Measurements from ENCODE around the gene THBS2. TPM values are rescaled to one million over a fixed set of nuclear protein-coding genes. Genes with fewer than 3 reads are reported as not detected.

The THBS2 gene
- polyA plus RNA-seq, 1 experiment, result 857 TPM

DNA sequence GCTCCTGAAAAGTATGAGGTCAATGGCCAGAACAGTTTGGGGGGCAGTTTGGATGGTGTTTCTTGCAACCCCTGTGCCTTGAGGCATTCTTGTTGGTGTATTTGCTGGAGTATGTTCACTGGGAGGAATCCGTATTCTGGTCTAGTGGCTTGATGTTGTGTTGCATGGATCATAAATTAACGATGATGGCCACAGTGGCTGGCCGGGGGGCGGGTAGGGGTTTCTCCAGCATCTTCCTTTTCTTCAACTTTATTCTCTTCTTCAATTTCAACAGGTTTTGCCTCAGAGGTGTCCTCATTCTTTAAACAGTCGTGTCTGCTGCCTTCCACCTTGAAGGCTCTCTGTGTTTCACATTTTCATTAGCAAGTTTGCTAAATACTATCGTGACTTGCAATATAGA lies 43.0 kb upstream of the THBS2 start:
- H3K27me3 ChIP-seq (ENCODE audit: control insufficient read depth, insufficient read depth, low read length), result no peaks in the 10 kb centered on the region
- ChIA-PET CTCF (interaction anchor here (0.6 kb wide), 1 partner anchor 132 kb away, joined by 3 read pairs; no protein-coding TSS in a partner anchor), POLR2A (no interaction called here)
- TF ChIP-seq, protein P1, sequence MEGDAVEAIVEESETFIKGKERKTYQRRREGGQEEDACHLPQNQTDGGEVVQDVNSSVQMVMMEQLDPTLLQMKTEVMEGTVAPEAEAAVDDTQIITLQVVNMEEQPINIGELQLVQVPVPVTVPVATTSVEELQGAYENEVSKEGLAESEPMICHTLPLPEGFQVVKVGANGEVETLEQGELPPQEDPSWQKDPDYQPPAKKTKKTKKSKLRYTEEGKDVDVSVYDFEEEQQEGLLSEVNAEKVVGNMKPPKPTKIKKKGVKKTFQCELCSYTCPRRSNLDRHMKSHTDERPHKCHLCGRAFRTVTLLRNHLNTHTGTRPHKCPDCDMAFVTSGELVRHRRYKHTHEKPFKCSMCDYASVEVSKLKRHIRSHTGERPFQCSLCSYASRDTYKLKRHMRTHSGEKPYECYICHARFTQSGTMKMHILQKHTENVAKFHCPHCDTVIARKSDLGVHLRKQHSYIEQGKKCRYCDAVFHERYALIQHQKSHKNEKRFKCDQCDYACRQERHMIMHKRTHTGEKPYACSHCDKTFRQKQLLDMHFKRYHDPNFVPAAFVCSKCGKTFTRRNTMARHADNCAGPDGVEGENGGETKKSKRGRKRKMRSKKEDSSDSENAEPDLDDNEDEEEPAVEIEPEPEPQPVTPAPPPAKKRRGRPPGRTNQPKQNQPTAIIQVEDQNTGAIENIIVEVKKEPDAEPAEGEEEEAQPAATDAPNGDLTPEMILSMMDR (IDR thresholded peaks at IDR 0.05; ENCODE audit: insufficient read depth, low read depth, low read length), result no peak
- H3K36me3 ChIP-seq (ENCODE audit: control insufficient read depth, insufficient read depth, low read length), result no peaks in the 10 kb centered on the region
- DNase-seq (ENCODE audit: low read depth), result no peak
- H3K4me3 ChIP-seq (ENCODE audit: low read depth, low read length), result no peak overlapping the region

DNA sequence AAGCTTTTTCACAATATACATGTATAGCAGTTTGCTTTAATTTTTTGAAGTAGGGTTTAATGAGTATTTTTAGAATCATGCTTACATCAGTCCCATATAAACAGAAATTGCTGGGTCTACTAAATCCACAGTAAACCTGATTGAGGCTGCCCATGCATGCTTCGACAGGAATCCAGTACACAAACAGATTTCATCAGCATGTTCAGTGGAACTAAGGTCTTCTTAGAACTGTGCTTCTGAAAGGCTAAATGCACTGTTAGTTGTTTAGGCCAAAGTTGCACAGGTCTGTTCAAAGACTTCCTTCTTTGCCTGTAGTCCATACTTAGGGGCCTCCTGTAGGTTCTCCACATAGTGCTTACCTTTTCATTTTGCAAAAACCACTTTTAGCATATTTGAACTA lies 42.5 kb upstream of the THBS2 start:
- ChIA-PET POLR2A (no interaction called here), CTCF (interaction anchor here (0.6 kb wide), 1 partner anchor 132 kb away, joined by 3 read pairs; no protein-coding TSS in a partner anchor)
- H3K4me3 ChIP-seq (ENCODE audit: low read depth, low read length), result no peak overlapping the region
- H3K27me3 ChIP-seq (ENCODE audit: control insufficient read depth, insufficient read depth, low read length), result no peaks in the 10 kb centered on the region
- H3K36me3 ChIP-seq (ENCODE audit: control insufficient read depth, insufficient read depth, low read length), result no peaks in the 10 kb centered on the region
- TF ChIP-seq, protein P1 (IDR thresholded peaks at IDR 0.05; ENCODE audit: insufficient read depth, low read depth, low read length), result no peak
- DNase-seq (ENCODE audit: low read depth), result no peak

DNA sequence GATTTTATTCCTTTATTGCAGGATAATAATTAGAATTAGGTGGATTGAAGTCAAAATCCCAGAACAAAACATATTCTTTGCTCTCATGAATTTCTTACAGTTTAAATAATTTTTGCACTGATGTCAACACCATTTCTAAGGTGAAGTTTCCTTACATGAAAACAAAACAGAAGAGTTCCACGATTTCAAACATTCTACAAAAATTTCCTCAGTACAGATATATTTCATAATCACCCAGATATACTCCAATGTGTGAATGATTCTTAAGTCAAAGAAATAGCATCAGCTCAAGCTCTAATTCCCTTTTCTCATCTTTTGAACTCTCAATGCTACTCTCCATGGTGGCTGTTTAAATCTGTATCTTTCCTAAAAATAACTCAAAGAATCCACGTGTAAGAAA lies 39.5 kb upstream of the THBS2 start:
- POLR2A ChIA-PET, result no interaction called here

DNA sequence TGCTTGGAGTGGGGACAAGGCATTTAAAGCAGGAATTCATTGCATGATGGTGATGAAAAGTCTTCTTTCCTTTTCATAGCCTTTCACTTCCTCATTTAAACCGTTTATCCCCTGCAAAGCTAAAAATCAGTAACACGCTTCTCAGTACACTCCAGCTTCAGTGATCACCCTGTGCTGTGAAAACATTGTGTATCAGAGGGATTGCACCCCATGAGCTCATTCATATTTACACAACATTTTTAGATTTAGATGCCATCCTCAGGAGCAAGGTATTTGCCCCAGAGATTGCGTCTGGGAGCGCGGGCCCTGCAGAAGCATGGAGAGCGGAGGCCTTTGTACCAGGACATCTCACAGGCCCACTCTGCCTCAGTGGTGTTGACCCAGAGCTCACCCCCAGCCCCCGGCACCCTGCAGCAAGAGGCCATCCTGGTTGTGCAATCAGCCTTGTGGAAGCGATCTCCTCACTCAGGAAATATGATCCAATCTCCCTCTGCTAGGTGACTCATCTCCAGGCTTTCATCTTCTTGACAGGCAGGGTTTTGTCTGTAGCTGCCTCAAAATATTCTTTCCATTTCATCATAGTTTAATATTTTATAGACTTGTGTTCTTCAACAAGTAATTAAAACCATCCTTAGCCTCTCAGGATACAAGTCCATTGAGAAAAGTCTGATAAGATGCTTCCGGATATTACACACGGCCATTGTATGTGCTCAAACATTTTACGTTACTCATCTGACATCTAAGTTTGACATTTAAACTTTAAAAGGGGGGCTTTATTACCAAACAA lies 38.9 kb upstream of the THBS2 start:
- Histone ChIP-seq H3K27me3 (ENCODE audit: control insufficient read depth, insufficient read depth, low read length) (no peaks in the 10 kb centered on the region), H3K4me3 (ENCODE audit: low read depth, low read length) (no peak overlapping the region), H3K36me3 (ENCODE audit: control insufficient read depth, insufficient read depth, low read length) (no peaks in the 10 kb centered on the region)
- peak; percentile 90 for DNase-seq (ENCODE audit: low read depth)
- TF ChIP-seq, protein P1 (IDR thresholded peaks at IDR 0.05; ENCODE audit: insufficient read depth, low read depth, low read length), result no peak
- CTCF ChIA-PET, result interaction anchor here (0.7 kb wide), 1 partner anchor 12 kb away, joined by 4 read pairs; no protein-coding TSS in a partner anchor
- POLR2A ChIA-PET, result no interaction called here

More for the DNA sequence above, 39.5 kb upstream of the THBS2 start:
- Histone ChIP-seq H3K36me3 (ENCODE audit: control insufficient read depth, insufficient read depth, low read length) (no peaks in the 10 kb centered on the region), H3K4me3 (ENCODE audit: low read depth, low read length) (no peak overlapping the region), H3K27me3 (ENCODE audit: control insufficient read depth, insufficient read depth, low read length) (no peaks in the 10 kb centered on the region)
- no peak for DNase-seq (ENCODE audit: low read depth)
- CTCF ChIA-PET, result no interaction called here
- TF ChIP-seq, protein P1 (IDR thresholded peaks at IDR 0.05; ENCODE audit: insufficient read depth, low read depth, low read length), result no peak

DNA sequence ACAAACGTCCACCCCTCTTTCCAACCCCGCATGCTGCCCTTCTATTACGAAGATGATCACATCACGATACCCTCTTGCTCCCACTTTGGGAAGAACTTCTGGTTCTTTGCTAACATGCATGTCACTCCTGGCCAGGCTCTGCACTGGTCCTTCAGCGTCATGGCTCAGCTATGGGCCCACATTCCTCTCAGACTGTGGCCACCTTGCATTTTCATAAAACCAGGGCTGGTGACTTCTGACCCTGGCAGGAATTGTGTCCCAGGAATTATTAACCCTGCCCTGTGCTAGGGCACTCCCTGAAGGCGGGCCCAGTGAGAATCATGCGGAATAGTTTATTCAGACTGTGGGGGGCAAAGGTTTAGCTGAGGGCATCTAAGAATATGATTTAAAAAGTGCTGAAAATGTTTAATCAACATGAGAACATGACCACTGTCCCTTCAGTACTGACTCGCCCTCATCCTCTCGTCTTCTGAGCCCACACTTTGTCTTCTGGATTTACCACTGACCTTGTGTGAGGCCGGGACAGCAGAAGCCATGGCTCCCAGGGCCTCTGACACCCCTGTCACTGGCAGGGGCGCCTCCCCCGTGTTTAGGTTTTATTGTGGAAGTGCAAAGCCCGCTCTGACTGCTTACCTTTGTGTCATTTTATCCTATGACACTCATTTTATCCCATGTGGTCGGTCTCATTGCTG lies 38.1 kb upstream of the THBS2 start:
- no peak for DNase-seq (ENCODE audit: low read depth)
- Histone ChIP-seq H3K27me3 (ENCODE audit: control insufficient read depth, insufficient read depth, low read length) (no peaks in the 10 kb centered on the region), H3K36me3 (ENCODE audit: control insufficient read depth, insufficient read depth, low read length) (no peaks in the 10 kb centered on the region), H3K4me3 (ENCODE audit: low read depth, low read length) (no peak overlapping the region)
- TF ChIP-seq, protein P1 (IDR thresholded peaks at IDR 0.05; ENCODE audit: insufficient read depth, low read depth, low read length), result no peak
- ChIA-PET CTCF (interaction anchor here (0.7 kb wide), 1 partner anchor 11 kb away, joined by 4 read pairs; no protein-coding TSS in a partner anchor), POLR2A (no interaction called here)
